K562 (cell line): ENCODE data around the gene KLK11. TPM values are rescaled to one million over a fixed set of nuclear protein-coding genes. Genes with fewer than 3 reads are reported as not detected.

ENCODE experiments used
- BACH1 ChIP-seq: fragments of 200-800 bp; sonication (Bioruptor generic); IDR thresholded peaks from 2 replicates; pipeline ENCODE4 v1.6.1; 2016; ENCODE audit warnings: missing genetic modification characterization, missing compliant biosample characterization
- BRCA1 ChIP-seq, 2 experiments: fragments of 450-650 bp in 1 of 2; sonication (generic) in 1 of 2; formaldehyde crosslinking in 1 of 2; IDR thresholded peaks; 2 replicates each; pipeline versions ENCODE4 v1.5.0 to v1.6.1; 2017 to 2020; ENCODE audit warnings: mild to moderate bottlenecking in 1 of 2, missing genetic modification reagents in 1 of 2
- CBFA2T2 ChIP-seq: fragments of 450-650 bp; conservative IDR thresholded peaks from 2 replicates; pipeline ENCODE4 v1.6.1; 2017; ENCODE audit warnings: mild to moderate bottlenecking
- ELF4 ChIP-seq: fragments of 450-650 bp; formaldehyde crosslinking; IDR thresholded peaks from 2 replicates; pipeline ENCODE4 v1.4.0; 2022; ENCODE audit warnings: missing genetic modification characterization
- ETV5 ChIP-seq: sonication (generic); formaldehyde crosslinking; IDR thresholded peaks from 2 replicates; pipeline ENCODE4 v1.4.0; 2020; ENCODE audit warnings: low read depth, mild to moderate bottlenecking, missing genetic modification reagents
- HIVEP1 ChIP-seq: fragments of 250-450 bp; sonication (Bioruptor Pico); IDR thresholded peaks from 2 replicates; pipeline ENCODE4 v1.4.0; 2020; ENCODE audit warnings: mild to moderate bottlenecking
- HNRNPK ChIP-seq: fragments of 200-400 bp; formaldehyde crosslinking; IDR thresholded peaks from one replicate; pipeline ENCODE4 v1.6.1; 2018; ENCODE audit warnings: mild to moderate bottlenecking, low read depth, low read length; ENCODE audit not compliant: poor library complexity, severe bottlenecking
- JUND ChIP-seq, 2 experiments: IDR thresholded peaks; 2 replicates in 1 of 2; 3 replicates in 1 of 2; pipeline ENCODE4 v1.6.1; 2011; ENCODE audit warnings: borderline replicate concordance in 2 of 2, low read depth in 2 of 2, low read length in 2 of 2, improper control_type of control experiment in 1 of 2, missing biosample characterization in 1 of 2, missing genetic modification characterization in 1 of 2, missing genetic modification reagents in 1 of 2
- POLR2H ChIP-seq: IDR thresholded peaks from 2 replicates; pipeline ENCODE4 v1.6.1; 2016; ENCODE audit warnings: missing genetic modification characterization, low read depth, mild to moderate bottlenecking, control low read depth, missing compliant biosample characterization, moderate library complexity
- RAD21 ChIP-seq, 2 experiments: fragments of 250-450 bp in 1 of 2; fragments of 450-650 bp in 1 of 2; sonication (Bioruptor Pico) in 1 of 2; formaldehyde crosslinking in 1 of 2; IDR thresholded peaks in 1 of 2; conservative IDR thresholded peaks in 1 of 2; 2 replicates each; pipeline versions ENCODE4 v1.4.0 to v1.8.0; 2020 to 2022; ENCODE audit warnings: mild to moderate bottlenecking in 2 of 2, moderate library complexity in 1 of 2
- ZNF316 ChIP-seq: fragments of 450-650 bp; IDR thresholded peaks from 2 replicates; pipeline ENCODE4 v1.6.1; 2016
- polyA plus RNA-seq, 8 experiments: library from polyadenylated mRNA; depleted of rRNA in 4 of 8; stranded (reverse) in 5 of 8; unstranded in 3 of 8; fragments of >200 nt; fragmentation: Nextera tagmentation in 2 of 8; fragmentation: Illumina TruSeq in 1 of 8; extraction: Ambion mirVana in 2 of 8; extraction: Trizol in 1 of 8; gene quantifications; 2 replicates each; pipeline versions ENCODE4 v1.2.1 to v1.2.3, GENCODE V29; 2011 to 2014; ENCODE audit warnings: inconsistent platforms in 1 of 8, missing spikeins in 1 of 8
- total RNA-seq, 7 experiments: library from RNA; depleted of rRNA in 6 of 7; stranded (reverse); fragments of >200 nt in 6 of 7; fragmentation: Illumina TruSeq in 2 of 7; extraction: Trizol in 2 of 7; gene quantifications; 2 replicates each; pipeline versions ENCODE4 v1.2.1 to v1.2.3, GENCODE V29; 2011 to 2021; ENCODE audit warnings: low replicate concordance in 1 of 7
- TF ChIP-seq, protein P1 (sequence below): sonication (generic); formaldehyde crosslinking; IDR thresholded peaks from 2 replicates; pipeline ENCODE4 v1.8.0; 2022; ENCODE audit warnings: missing genetic modification reagents, mild to moderate bottlenecking, borderline replicate concordance
- TF ChIP-seq, protein P2 (sequence below): fragments of 250-450 bp; sonication (Bioruptor Pico); IDR thresholded peaks from 2 replicates; pipeline ENCODE4 v1.9.0; 2021; ENCODE audit warnings: mild to moderate bottlenecking
- TF ChIP-seq, protein P3 (sequence below): fragments of 450-650 bp; formaldehyde crosslinking; IDR thresholded peaks from 2 replicates; pipeline ENCODE4 v1.4.0; 2020; ENCODE audit warnings: mild to moderate bottlenecking, mixed read lengths
- TF ChIP-seq, protein P4 (sequence below): sonication (generic); formaldehyde crosslinking; IDR thresholded peaks from 2 replicates; pipeline ENCODE4 v1.8.0; 2022; ENCODE audit warnings: mild to moderate bottlenecking, low read depth, missing genetic modification reagents
- TF ChIP-seq, protein P5 (sequence below): fragments of 450-650 bp; formaldehyde crosslinking; IDR thresholded peaks from 2 replicates; pipeline ENCODE4 v1.4.0; 2020; ENCODE audit warnings: mild to moderate bottlenecking, moderate library complexity
- TF ChIP-seq, protein P6 (sequence below), 2 experiments: IDR thresholded peaks; 2 replicates each; pipeline ENCODE4 v1.6.1; 2011; ENCODE audit warnings: borderline replicate concordance in 1 of 2, control low read depth in 1 of 2, low read depth in 1 of 2, low read length in 1 of 2, mild to moderate bottlenecking in 1 of 2, mixed read lengths in 1 of 2, moderate library complexity in 1 of 2; ENCODE audit not compliant: insufficient read depth in 1 of 2, insufficient read length in 1 of 2, poor library complexity in 1 of 2, severe bottlenecking in 1 of 2; ENCODE audit errors: extremely low read depth in 1 of 2

Gene KLK11
- total and polyA plus RNA-seq, 9 of the 15 experiments (the other 6 are each of a cell fraction or from before 2014, with no cell fraction given): not detected

DNA sequence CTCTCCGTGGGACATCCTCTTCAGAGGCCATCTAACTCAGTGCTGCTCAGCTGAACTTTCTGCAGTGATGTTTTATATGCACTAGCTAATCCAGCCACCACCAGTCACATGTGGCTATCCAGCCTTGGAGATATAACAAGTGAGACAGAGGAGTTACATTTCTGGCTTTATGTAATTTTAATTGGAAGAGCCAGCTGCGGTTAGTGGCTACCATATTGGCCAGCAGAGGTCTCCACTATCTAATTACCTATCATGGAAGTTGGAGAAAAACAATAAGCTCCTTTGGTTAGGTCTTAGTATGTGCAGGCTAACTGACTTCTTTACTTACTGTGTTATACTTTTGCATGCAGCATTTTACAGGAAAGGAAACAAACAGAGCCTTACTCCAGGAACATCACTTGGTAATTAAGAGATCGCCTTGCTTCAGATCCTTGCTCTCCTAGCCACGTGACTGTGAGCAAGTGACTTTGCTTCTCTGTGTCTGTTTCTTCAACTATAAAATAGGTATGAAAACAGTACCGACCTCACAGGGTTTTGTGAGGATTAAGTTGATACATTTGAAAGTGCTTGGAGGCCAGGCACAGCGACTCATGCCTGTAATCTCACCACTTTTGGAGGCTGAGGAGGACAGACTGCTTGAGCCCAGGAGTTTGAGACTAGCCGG lies 5.3 kb downstream of the KLK11 start (continued):
- TF ChIP-seq JUND (IDR thresholded peaks at IDR 0.05; ENCODE audit: borderline replicate concordance, low read depth, low read length) (0 out of 2 replicates have a peak, but pooled peaks have one; percentile 6), JUND (tag; IDR thresholded peaks at IDR 0.05; ENCODE audit: borderline replicate concordance, low read depth, low read length) (no peak), BACH1 (tag) (no peak), HNRNPK (no peak), HIVEP1 (CRISPR knock-in tag) (no peak), ELF4 (no peak), ZNF316 (no peak), RAD21 (CRISPR knock-in tag; conservative IDR thresholded peaks at IDR 0.05 in 1 of 2, IDR thresholded peaks at IDR 0.05 in 1 of 2) (peak; percentile 58 to 82), ETV5 (CRISPR knock-in tag) (no peak), POLR2H (tag) (no peak), BRCA1 (IDR thresholded peaks at IDR 0.05) (no peak), BRCA1 (CRISPR knock-in tag; IDR thresholded peaks at IDR 0.05) (no peak), CBFA2T2 (0 out of 2 replicates have a peak, but pooled peaks have one; percentile 11)
- TF ChIP-seq, protein P1, sequence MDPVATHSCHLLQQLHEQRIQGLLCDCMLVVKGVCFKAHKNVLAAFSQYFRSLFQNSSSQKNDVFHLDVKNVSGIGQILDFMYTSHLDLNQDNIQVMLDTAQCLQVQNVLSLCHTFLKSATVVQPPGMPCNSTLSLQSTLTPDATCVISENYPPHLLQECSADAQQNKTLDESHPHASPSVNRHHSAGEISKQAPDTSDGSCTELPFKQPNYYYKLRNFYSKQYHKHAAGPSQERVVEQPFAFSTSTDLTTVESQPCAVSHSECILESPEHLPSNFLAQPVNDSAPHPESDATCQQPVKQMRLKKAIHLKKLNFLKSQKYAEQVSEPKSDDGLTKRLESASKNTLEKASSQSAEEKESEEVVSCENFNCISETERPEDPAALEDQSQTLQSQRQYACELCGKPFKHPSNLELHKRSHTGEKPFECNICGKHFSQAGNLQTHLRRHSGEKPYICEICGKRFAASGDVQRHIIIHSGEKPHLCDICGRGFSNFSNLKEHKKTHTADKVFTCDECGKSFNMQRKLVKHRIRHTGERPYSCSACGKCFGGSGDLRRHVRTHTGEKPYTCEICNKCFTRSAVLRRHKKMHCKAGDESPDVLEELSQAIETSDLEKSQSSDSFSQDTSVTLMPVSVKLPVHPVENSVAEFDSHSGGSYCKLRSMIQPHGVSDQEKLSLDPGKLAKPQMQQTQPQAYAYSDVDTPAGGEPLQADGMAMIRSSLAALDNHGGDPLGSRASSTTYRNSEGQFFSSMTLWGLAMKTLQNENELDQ: no peak
- TF ChIP-seq, protein P2, sequence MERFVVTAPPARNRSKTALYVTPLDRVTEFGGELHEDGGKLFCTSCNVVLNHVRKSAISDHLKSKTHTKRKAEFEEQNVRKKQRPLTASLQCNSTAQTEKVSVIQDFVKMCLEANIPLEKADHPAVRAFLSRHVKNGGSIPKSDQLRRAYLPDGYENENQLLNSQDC (CRISPR knock-in tag): no peak
- TF ChIP-seq, protein P3, sequence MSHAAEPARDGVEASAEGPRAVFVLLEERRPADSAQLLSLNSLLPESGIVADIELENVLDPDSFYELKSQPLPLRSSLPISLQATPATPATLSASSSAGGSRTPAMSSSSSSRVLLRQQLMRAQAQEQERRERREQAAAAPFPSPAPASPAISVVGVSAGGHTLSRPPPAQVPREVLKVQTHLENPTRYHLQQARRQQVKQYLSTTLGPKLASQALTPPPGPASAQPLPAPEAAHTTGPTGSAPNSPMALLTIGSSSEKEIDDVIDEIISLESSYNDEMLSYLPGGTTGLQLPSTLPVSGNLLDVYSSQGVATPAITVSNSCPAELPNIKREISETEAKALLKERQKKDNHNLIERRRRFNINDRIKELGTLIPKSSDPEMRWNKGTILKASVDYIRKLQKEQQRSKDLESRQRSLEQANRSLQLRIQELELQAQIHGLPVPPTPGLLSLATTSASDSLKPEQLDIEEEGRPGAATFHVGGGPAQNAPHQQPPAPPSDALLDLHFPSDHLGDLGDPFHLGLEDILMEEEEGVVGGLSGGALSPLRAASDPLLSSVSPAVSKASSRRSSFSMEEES (CRISPR knock-in tag): peak; percentile 63
- TF ChIP-seq, protein P4, sequence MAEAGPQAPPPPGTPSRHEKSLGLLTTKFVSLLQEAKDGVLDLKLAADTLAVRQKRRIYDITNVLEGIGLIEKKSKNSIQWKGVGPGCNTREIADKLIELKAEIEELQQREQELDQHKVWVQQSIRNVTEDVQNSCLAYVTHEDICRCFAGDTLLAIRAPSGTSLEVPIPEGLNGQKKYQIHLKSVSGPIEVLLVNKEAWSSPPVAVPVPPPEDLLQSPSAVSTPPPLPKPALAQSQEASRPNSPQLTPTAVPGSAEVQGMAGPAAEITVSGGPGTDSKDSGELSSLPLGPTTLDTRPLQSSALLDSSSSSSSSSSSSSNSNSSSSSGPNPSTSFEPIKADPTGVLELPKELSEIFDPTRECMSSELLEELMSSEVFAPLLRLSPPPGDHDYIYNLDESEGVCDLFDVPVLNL (CRISPR knock-in tag): no peak
- TF ChIP-seq, protein P5, sequence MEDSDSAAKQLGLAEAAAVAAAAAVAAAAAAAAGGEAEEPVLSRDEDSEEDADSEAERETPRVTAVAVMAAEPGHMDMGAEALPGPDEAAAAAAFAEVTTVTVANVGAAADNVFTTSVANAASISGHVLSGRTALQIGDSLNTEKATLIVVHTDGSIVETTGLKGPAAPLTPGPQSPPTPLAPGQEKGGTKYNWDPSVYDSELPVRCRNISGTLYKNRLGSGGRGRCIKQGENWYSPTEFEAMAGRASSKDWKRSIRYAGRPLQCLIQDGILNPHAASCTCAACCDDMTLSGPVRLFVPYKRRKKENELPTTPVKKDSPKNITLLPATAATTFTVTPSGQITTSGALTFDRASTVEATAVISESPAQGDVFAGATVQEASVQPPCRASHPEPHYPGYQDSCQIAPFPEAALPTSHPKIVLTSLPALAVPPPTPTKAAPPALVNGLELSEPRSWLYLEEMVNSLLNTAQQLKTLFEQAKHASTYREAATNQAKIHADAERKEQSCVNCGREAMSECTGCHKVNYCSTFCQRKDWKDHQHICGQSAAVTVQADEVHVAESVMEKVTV (CRISPR knock-in tag): 0 out of 2 replicates have a peak, but pooled peaks have one; percentile 46
- TF ChIP-seq, protein P6, sequence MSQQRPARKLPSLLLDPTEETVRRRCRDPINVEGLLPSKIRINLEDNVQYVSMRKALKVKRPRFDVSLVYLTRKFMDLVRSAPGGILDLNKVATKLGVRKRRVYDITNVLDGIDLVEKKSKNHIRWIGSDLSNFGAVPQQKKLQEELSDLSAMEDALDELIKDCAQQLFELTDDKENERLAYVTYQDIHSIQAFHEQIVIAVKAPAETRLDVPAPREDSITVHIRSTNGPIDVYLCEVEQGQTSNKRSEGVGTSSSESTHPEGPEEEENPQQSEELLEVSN (IDR thresholded peaks at IDR 0.05; ENCODE audit: borderline replicate concordance in 1 of 2, extremely low read depth in 1 of 2, insufficient read depth in 1 of 2, insufficient read length in 1 of 2, low read depth in 1 of 2, low read length in 1 of 2, poor library complexity in 1 of 2, severe bottlenecking in 1 of 2): no peak
